Upper lobe of right lung (tissue), 1 donor: ENCODE measurements around the gene IFITM2. TPM values are rescaled to one million over a fixed set of nuclear protein-coding genes. Genes with fewer than 3 reads are reported as not detected.

Experiments used
- ATAC-seq: fragments of 200-7000 bp; cut with Tn5 transposase; one replicate; pipeline ENCODE4 v1.9.1; 2020; ENCODE audit warnings: mild to moderate bottlenecking, moderate library complexity
- DNase-seq: peaks from one replicate; pipeline ENCODE4 v3.0.0-alpha.2; 2020
- H3K27ac ChIP-seq: fragments of 200-600 bp; one replicate; pipeline ENCODE4 v1.8.0; 2022
- H3K27me3 ChIP-seq: fragments of 200-600 bp; one replicate; pipeline ENCODE4 v1.8.0; 2022; ENCODE audit warnings: mild to moderate bottlenecking
- H3K36me3 ChIP-seq: fragments of 200-600 bp; one replicate; pipeline ENCODE4 v1.8.0; 2022
- H3K4me1 ChIP-seq: fragments of 200-600 bp; one replicate; pipeline ENCODE4 v1.8.0; 2022
- H3K4me3 ChIP-seq: fragments of 200-600 bp; one replicate; pipeline ENCODE4 v1.8.0; 2022; ENCODE audit warnings: mild to moderate bottlenecking
- H3K9me3 ChIP-seq: fragments of 200-600 bp; one replicate; pipeline ENCODE4 v1.8.0; 2022
- CTCF ChIP-seq: fragments of 200-600 bp; IDR thresholded peaks from one replicate; pipeline ENCODE4 v1.8.0; 2022; ENCODE audit warnings: antibody characterized with exemption
- intact Hi-C: fragments of 100-400 bp; cut with DNase I; formaldehyde crosslinking; loops from one replicate; pipeline ENCODE4 v1.11.0; 2022
- total RNA-seq: library from RNA; stranded (reverse); fragmentation: NEBNext Ultra II Directional; extraction: Animal tissue kit (Norgen Biotek cat#: 25700); gene quantifications from one replicate; pipeline ENCODE4 v1.2.1, GENCODE V29; 2021
- donor health status: DM: no; HTN: yes; CAD: no; lungs with severe emphysema.

IFITM2 gene
- total RNA-seq, 1 donor from 2014 or later: 521 TPM

GRCh38 chr11:280706-281485 lies 26.7 kb upstream of the IFITM2 start:
- intact Hi-C loops: no loop called here
- Histone ChIP-seq H3K9me3 (no peaks in the 10 kb centered on the region), H3K36me3 (no peaks in the 10 kb centered on the region), H3K27ac (no peak overlapping the region), H3K4me3 (peak overlapping the region; percentile 35), H3K27me3 (peaks cover 80% of the 10 kb centered on the region), H3K4me1 (peaks cover 30% of the 10 kb centered on the region)
- DNase-seq (peak; percentile 67), ATAC-seq (peak; percentile 23)
- no peak for TF ChIP-seq CTCF

GRCh38 chr11:281486-282161 lies 26.0 kb upstream of the IFITM2 start:
- H3K27me3 ChIP-seq: peaks cover 83% of the 10 kb centered on the region
- intact Hi-C loops: no loop called here
- H3K4me1 ChIP-seq: peaks cover 30% of the 10 kb centered on the region
- no peak for ATAC-seq
- no peak for TF ChIP-seq CTCF
- no peaks in the 10 kb centered on the region for H3K36me3 ChIP-seq
- H3K4me3 ChIP-seq: peak overlapping the region; percentile 35
- DNase-seq: peak; percentile 59
- no peak overlapping the region for H3K27ac ChIP-seq
- H3K9me3 ChIP-seq: no peaks in the 10 kb centered on the region

DNA sequence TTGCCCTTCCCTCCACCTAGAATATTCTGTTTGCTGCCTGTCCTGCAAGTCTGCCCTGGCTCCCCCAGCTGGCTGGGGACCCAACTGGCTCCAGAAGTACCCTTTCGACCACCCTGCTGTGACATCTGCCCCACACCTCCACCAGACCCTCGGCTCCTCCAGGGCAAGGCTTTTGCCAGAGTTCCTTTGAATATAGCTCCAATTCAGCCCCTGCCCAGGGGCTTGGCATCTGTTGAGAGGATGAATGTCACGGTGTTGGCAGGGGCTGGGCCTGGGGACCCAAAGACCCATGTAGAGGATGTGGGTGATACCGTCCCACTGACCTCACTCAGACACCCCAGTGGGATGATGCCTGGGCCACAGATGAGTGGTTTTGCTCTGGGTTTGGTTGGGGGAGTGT lies 25.4 kb upstream of the IFITM2 start:
- DNase-seq (no peak), ATAC-seq (no peak)
- H3K9me3 ChIP-seq: no peaks in the 10 kb centered on the region
- H3K4me3 ChIP-seq: no peak overlapping the region
- no peak for TF ChIP-seq CTCF
- peaks cover 83% of the 10 kb centered on the region for H3K27me3 ChIP-seq
- H3K36me3 ChIP-seq: no peaks in the 10 kb centered on the region
- no peak overlapping the region for H3K27ac ChIP-seq
- H3K4me1 ChIP-seq: peaks cover 30% of the 10 kb centered on the region
- intact Hi-C loops: no loop called here

DNA sequence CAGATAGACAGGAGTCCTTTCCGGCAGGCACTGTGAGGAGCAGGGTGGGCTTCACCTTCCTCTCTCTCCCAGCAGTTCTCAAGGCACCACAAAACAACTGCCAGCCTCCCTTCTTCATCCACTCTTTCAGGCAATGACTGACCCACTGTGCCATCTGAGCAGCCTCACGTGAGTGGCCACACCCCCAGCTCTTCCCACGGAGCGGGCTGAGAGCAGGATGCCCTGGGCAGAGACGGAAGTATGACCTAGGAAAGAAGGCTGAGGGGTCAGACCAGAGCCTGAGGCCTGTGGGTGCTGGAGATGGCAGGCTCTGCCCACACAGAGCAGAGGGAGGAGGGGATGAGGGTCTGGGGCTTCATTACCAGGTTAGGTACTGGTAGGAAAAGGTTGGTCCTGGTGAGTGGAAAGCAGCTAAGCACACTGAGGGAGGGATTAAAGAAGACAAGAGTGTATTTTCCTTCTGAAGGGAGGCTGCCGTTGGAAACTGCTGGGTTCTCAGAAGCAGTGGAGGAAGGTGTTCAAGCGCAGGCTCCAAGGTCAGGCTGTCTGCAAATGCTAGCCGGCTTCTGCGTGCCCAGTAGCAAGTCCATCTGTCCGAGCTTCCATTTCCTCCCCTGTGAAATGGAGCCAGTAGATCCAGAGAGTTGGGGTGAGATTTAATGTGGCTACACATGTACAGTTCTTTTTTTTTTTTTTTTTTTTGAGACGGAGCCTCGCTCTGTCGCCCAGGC lies 24.8 kb upstream of the IFITM2 start:
- DNase-seq (no peak), ATAC-seq (no peak)
- Histone ChIP-seq H3K4me3 (no peak overlapping the region), H3K9me3 (no peaks in the 10 kb centered on the region), H3K27me3 (peaks cover 82% of the 10 kb centered on the region), H3K4me1 (peaks cover 31% of the 10 kb centered on the region), H3K36me3 (no peaks in the 10 kb centered on the region), H3K27ac (no peak overlapping the region)
- no peak for TF ChIP-seq CTCF
- intact Hi-C loops: no loop called here

DNA sequence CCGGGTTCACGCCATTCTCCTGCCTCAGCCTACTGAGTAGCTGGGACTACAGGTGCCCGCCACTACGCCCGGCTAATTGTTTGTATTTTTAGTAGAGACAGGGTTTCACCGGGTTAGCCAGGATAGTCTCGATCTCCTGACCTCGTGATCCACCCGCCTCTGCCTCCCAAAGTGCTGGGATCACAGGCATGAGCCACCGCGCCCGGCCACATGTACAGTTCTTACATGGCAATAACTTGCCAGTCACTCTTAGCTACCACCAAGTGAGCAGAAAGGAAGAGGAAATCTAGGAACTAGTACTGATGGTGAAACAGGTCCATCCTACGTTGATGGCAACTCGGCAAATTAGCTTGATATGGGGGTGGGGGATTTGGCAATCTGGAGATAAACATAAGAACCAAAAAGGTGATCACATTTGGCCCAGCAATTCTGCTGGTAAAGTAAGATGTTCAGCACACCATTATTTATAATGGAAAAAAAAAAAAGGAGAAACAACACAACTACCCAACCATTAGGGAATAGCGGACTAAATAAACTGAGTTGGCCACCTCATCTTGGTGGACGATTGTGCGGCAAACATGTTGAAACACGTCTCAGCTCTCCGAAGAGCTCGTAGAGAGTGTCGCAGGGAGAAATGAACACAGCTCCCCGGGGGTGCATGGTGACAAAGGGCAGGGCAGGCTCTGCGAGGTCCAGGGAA lies 24.1 kb upstream of the IFITM2 start:
- intact Hi-C loops: no loop called here
- no peak for ATAC-seq
- Histone ChIP-seq H3K27ac (no peak overlapping the region), H3K36me3 (no peaks in the 10 kb centered on the region), H3K27me3 (peaks cover 74% of the 10 kb centered on the region), H3K4me3 (no peak overlapping the region), H3K9me3 (no peaks in the 10 kb centered on the region), H3K4me1 (peaks cover 34% of the 10 kb centered on the region)
- DNase-seq: no peak
- no peak for TF ChIP-seq CTCF
